SH-SY5Y (cell line): Measurements from ENCODE around the gene AKAP8L.

ENCODE experiments used
- GATA2 ChIP-seq: IDR thresholded peaks from 2 replicates; pipeline ENCODE4 v1.6.1; 2011; ENCODE audit warnings: mild to moderate bottlenecking, low read depth, low read length
- GATA3 ChIP-seq: IDR thresholded peaks from 2 replicates; pipeline ENCODE4 v1.6.1; 2011; ENCODE audit warnings: low read depth, mild to moderate bottlenecking, low read length, moderate library complexity

GRCh38 chr19:15368051-15368632 is 50.6 kb downstream of the AKAP8L start:
- TF ChIP-seq GATA2 = no peak
- TF ChIP-seq GATA3 = no peak
